ENCODE data around the gene DEDD. TPM values are rescaled to one million over a fixed set of nuclear protein-coding genes. Genes with fewer than 3 reads are reported as not detected.

DEDD gene
- total and polyA plus RNA-seq, 12 donors: 19.7 to 33.0 (median 26.3) TPM

DNA sequence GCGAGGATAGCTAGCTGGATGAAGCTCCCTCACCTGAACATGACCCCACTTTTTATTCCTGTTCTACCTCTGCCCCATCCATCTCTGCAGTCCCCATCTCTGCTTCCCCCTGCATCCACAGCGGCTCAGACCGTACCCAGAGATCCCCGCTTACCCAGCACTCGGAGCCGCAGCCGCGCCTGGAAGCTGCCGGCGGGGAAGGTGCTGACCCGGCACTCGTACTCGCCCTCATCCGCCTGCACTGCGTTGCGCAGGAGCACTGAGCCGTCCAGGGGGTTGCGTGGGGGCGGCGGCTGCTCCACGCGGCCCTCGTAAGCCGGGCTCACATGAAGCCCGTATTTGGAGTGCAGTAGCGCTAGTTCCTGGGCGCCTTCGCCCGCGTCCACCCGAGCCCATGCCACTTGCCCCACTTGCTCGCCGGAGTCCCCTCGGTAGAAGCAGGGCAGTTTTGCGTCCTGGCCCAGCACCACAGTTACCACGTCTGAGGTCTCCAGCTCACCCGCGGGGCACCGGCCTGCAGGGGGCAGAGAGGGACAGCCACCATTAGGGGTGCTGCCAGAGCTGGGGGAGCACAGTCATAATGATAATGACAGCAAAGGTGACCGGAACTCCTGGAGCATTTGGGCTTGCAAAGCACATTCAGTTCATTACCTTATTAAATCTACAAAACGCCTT, 52.9 kb downstream of the DEDD start:
- Histone ChIP-seq H3K9me3 (no peaks in the 10 kb centered on the region), H3K27ac (no peak overlapping the region), H3K27me3 (peaks cover 0 to 18% (median 9%) of the 10 kb centered on the region in 7 donors), H3K36me3 (no peaks in the 10 kb centered on the region), H3K4me1 (peaks cover 0 to 22% (median 0%) of the 10 kb centered on the region in 9 donors), H3K4me3 (no peak overlapping the region)
- ATAC-seq (no peak), DNase-seq (no peak)
- TF ChIP-seq, protein P1, sequence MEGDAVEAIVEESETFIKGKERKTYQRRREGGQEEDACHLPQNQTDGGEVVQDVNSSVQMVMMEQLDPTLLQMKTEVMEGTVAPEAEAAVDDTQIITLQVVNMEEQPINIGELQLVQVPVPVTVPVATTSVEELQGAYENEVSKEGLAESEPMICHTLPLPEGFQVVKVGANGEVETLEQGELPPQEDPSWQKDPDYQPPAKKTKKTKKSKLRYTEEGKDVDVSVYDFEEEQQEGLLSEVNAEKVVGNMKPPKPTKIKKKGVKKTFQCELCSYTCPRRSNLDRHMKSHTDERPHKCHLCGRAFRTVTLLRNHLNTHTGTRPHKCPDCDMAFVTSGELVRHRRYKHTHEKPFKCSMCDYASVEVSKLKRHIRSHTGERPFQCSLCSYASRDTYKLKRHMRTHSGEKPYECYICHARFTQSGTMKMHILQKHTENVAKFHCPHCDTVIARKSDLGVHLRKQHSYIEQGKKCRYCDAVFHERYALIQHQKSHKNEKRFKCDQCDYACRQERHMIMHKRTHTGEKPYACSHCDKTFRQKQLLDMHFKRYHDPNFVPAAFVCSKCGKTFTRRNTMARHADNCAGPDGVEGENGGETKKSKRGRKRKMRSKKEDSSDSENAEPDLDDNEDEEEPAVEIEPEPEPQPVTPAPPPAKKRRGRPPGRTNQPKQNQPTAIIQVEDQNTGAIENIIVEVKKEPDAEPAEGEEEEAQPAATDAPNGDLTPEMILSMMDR (IDR thresholded peaks at IDR 0.05): no peak
- intact Hi-C loops (cut with DNase I): no loop called here
- 46 to 53% methylated on average over 41 of the region's 41 CpGs for WGBS, 2 donors

- peaks cover 0 to 2% (median 0%) of the 10 kb centered on the region in 9 donors for H3K4me1 ChIP-seq
Observed at GRCh38 chr1:161077426-161077825, 55.0 kb downstream of the DEDD start.

GRCh38 chr1:161076410-161076809, 56.1 kb downstream of the DEDD start:
- TF ChIP-seq, protein P1 (IDR thresholded peaks at IDR 0.05): no peak
- H3K36me3 ChIP-seq: no peaks in the 10 kb centered on the region
- H3K9me3 ChIP-seq: no peaks in the 10 kb centered on the region
- DNase-seq: no peak
- intact Hi-C loops (cut with DNase I): no loop called here
- ATAC-seq: no peak
- peaks cover 0 to 6% (median 0%) of the 10 kb centered on the region in 9 donors for H3K4me1 ChIP-seq
- H3K27me3 ChIP-seq: peaks cover 0 to 18% (median 9%) of the 10 kb centered on the region in 7 donors
- no peak overlapping the region for H3K27ac ChIP-seq
- H3K4me3 ChIP-seq: no peak overlapping the region

More at GRCh38 chr1:161077426-161077825, 55.0 kb downstream of the DEDD start:
- ATAC-seq (no peak), DNase-seq (no peak)
- TF ChIP-seq, protein P1 (IDR thresholded peaks at IDR 0.05): no peak
- Histone ChIP-seq H3K4me3 (no peak overlapping the region), H3K36me3 (no peaks in the 10 kb centered on the region), H3K27ac (no peak overlapping the region), H3K9me3 (no peaks in the 10 kb centered on the region), H3K27me3 (peaks cover 0 to 18% (median 9%) of the 10 kb centered on the region in 7 donors)
- WGBS, 2 donors: 77 to 82% methylated on average over 9 of the region's 9 CpGs
- intact Hi-C loops (cut with DNase I): no loop called here

GRCh38 chr1:161074676-161075368, 57.6 kb downstream of the DEDD start:
- TF ChIP-seq, protein P1 (IDR thresholded peaks at IDR 0.05): no peak
- intact Hi-C loops (cut with DNase I): no loop called here
- no peaks in the 10 kb centered on the region for H3K9me3 ChIP-seq
- DNase-seq (no peak), ATAC-seq (no peak)
- peaks cover 0 to 12% (median 8%) of the 10 kb centered on the region in 7 donors for H3K27me3 ChIP-seq
- H3K4me1 ChIP-seq: peaks cover 0 to 15% (median 0%) of the 10 kb centered on the region in 9 donors
- H3K27ac ChIP-seq: no peak overlapping the region
- H3K4me3 ChIP-seq: no peak overlapping the region
- no peaks in the 10 kb centered on the region for H3K36me3 ChIP-seq
- 81 to 82% methylated on average over 12 of the region's 12 CpGs for WGBS, 2 donors

Data from heart right ventricle (tissue), 16 donors.